Measurements from ENCODE around the gene SHLD1. TPM values are rescaled to one million over a fixed set of nuclear protein-coding genes. Genes with fewer than 3 reads are reported as not detected.
"Not testable (repeated sequence)": the region's sequence is repeated elsewhere in the genome, so short reads cannot be mapped to it uniquely, and the experiment has no call there.

The SHLD1 gene
- total RNA-seq, 1 donor from 2014 or later, result 7.4 TPM

GRCh38 chr20:5731753-5732366 lies 18.3 kb upstream of the SHLD1 start:
- intact Hi-C loops (cut with DNase I), result no loop called here
- ATAC-seq (ENCODE audit: poor library complexity) (peak; percentile 88), DNase-seq (no peak)

GRCh38 chr20:5734602-5735001 lies 15.6 kb upstream of the SHLD1 start:
- ATAC-seq (ENCODE audit: poor library complexity) (no peak), DNase-seq (no peak)
- intact Hi-C loops (cut with DNase I), result no loop called here

- intact Hi-C loops (cut with DNase I), result no loop called here
- DNase-seq (no peak), ATAC-seq (ENCODE audit: poor library complexity) (peak; percentile 59)
Observed at GRCh38 chr20:5735845-5736510, 14.2 kb upstream of the SHLD1 start.

DNA sequence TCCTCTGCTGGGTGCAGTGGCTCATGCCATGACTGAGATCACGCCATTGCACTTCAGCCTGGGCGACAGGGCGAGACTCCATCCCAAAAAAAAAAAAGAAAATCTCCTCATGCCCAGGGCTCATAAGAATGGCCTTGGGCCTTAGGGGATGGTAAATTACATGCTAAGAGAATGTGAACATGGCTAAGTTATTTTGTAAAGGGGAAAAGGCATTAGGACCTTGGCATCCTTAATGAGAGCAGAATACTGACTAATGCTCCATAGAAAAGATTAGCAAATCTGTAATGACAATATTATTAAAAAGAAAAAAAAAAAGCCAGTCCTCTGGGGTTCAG lies 12.6 kb upstream of the SHLD1 start:
- intact Hi-C loops (cut with DNase I), result no loop called here
- no peak for ATAC-seq (ENCODE audit: poor library complexity)

GRCh38 chr20:5737966-5738365 lies 12.2 kb upstream of the SHLD1 start:
- intact Hi-C loops (cut with DNase I), result no loop called here
- DNase-seq (no peak), ATAC-seq (ENCODE audit: poor library complexity) (no peak)

More for the DNA sequence above, 12.6 kb upstream of the SHLD1 start:
- no peak for DNase-seq

DNA sequence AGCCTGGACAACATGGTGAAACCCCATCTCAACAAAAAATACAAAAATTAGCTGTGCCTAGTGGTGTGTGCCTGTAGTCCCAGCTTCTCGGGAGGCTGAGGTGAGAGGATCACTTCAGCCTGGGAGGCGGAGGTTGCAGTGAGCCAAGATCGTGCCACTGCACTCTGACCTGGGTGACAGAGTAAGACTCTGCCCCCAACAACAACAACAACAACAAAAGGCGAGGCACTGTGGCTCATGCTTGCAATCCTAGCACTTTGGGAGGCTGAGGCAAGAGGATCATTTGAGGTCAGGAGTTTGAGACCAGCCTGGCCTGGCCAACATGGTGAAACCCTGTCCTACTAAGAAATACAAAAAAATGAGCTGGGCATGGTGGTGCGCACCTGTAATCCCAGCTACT lies 9.6 kb upstream of the SHLD1 start:
- DNase-seq; ATAC-seq (ENCODE audit: poor library complexity); intact Hi-C loops (cut with DNase I): not testable (repeated sequence)

DNA sequence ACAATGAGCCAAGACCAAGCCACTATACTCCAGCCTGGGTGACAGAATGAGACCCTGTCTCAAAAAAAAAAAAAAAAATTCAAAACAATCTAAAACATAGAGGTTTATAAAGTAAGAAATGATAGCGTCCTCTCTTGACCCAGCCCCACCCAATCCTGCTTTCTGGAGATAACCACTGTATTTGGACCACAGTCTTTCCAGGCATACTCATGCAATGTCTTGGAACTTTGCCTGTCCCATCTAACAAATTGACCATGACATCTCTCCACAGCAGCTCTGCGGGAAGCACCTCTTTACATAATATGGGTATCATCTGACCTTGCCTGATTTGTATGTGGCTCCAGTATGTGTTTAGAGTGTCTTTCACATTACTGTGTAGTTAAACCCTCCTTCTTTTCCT lies 9.1 kb upstream of the SHLD1 start:
- ATAC-seq (ENCODE audit: poor library complexity), result peak; percentile 27
- no peak for DNase-seq
- intact Hi-C loops (cut with DNase I), result no loop called here

DNA sequence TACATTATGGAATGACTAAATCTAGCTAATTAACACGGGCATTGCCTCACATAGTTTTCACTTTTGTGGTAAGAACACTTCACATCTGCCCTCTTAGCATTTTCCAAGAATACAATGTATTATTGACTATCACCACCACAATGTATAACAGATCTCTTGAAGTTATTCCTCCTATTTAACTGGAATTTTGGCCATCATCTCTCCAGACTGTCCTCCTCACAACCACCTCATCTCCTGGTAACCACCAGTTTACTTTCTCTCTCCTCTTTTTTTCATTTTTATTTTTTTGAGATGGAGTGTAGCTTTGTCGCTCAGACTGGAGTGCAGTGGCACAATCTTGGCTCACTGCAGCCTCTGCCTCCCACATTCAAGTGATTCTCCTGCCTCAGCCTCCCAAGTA lies 8.2 kb upstream of the SHLD1 start:
- DNase-seq, result no peak
- no peak for ATAC-seq (ENCODE audit: poor library complexity)
- intact Hi-C loops (cut with DNase I), result no loop called here

- intact Hi-C loops (cut with DNase I), result no loop called here
- DNase-seq (no peak), ATAC-seq (ENCODE audit: poor library complexity) (no peak)
Observed at GRCh38 chr20:5745416-5746030, 4.7 kb upstream of the SHLD1 start.

DNA sequence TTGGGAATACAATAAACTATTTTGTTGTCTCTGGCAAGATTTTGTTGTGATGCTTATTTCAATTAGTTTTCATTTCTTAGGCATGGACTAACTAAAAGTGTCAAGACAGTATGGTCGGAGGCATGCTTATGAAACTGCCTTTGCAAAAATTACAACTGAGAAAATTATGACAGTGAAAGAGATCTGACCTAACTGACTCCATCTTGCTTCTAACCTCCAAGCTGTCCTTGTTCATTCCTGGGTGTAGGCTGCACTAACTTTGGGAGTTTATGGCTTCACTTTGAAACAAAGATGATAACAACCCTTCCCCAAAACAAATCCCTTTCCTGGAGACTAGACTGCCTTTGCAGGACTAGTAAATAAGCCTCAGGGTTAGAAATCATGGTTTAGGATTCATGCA lies 4.1 kb upstream of the SHLD1 start:
- intact Hi-C loops (cut with DNase I), result no loop called here
- no peak for DNase-seq
- no peak for ATAC-seq (ENCODE audit: poor library complexity)

- intact Hi-C loops (cut with DNase I), result no loop called here
- ATAC-seq (ENCODE audit: poor library complexity) (no peak), DNase-seq (no peak)
Observed at GRCh38 chr20:5748246-5748645, 2.0 kb upstream of the SHLD1 start.

- intact Hi-C loops (cut with DNase I); DNase-seq; ATAC-seq (ENCODE audit: poor library complexity): not testable (repeated sequence)
Observed at GRCh38 chr20:5749512-5749951, 669 bp upstream of the SHLD1 start.

GRCh38 chr20:5751856-5752255 lies 1.7 kb downstream of the SHLD1 start:
- intact Hi-C loops (cut with DNase I), result no loop called here
- DNase-seq, result no peak
- no peak for ATAC-seq (ENCODE audit: poor library complexity)

DNA sequence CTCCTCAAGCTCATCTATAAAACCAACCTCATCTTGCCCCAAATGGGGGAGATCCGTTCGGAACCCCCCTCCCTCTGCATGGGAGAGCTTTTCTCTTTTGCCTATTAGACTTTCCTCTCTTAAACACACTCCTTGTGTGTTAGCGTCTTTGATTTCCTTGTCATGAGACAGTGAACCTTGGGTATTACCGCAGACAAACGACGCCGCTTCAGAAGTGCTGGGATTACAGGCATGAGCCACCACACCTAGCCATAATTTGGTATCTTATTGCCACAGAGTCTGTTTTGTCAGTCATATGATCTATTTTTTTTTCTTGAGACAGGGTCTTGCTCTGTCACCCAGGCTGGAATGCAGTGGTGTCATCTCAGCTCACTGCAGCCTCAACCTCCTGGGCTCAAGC lies 3.6 kb downstream of the SHLD1 start:
- no peak for DNase-seq
- ATAC-seq (ENCODE audit: poor library complexity), result no peak
- intact Hi-C loops (cut with DNase I), result no loop called here

GRCh38 chr20:5757949-5758348 lies 7.7 kb downstream of the SHLD1 start:
- intact Hi-C loops (cut with DNase I), result no loop called here
- DNase-seq (no peak), ATAC-seq (ENCODE audit: poor library complexity) (no peak)

GRCh38 chr20:5766085-5766764 lies 16.0 kb downstream of the SHLD1 start:
- no peak for DNase-seq
- intact Hi-C loops (cut with DNase I), result no loop called here
- peak; percentile 88 for ATAC-seq (ENCODE audit: poor library complexity)

- ATAC-seq (ENCODE audit: poor library complexity), result no peak
Observed at GRCh38 chr20:5767493-5768098, 17.4 kb downstream of the SHLD1 start.

GRCh38 chr20:5770231-5770986 lies 20.2 kb downstream of the SHLD1 start:
- DNase-seq (no peak), ATAC-seq (ENCODE audit: poor library complexity) (no peak)
- intact Hi-C loops (cut with DNase I), result no loop called here

More at GRCh38 chr20:5767493-5768098, 17.4 kb downstream of the SHLD1 start:
- no peak for DNase-seq
- intact Hi-C loops (cut with DNase I), result no loop called here

GRCh38 chr20:5770987-5771318 lies 20.8 kb downstream of the SHLD1 start:
- intact Hi-C loops (cut with DNase I), result no loop called here
- no peak for ATAC-seq (ENCODE audit: poor library complexity)
- DNase-seq, result no peak
